DND-41 (cell line): ENCODE measurements around the gene TMEM203.

Experiments used
- CTCF ChIP-seq: IDR thresholded peaks from 2 replicates; pipeline ENCODE4 v1.5.1; 2012; ENCODE audit warnings: borderline replicate concordance, low read length, moderate library complexity, mild to moderate bottlenecking; ENCODE audit not compliant: poor library complexity, severe bottlenecking; ENCODE audit errors: extremely low read depth
- EZH2 ChIP-seq: IDR thresholded peaks from 3 replicates; pipeline ENCODE4 v1.6.1; 2012; ENCODE audit warnings: borderline replicate concordance, low read depth, mild to moderate bottlenecking, moderate library complexity, low read length, inconsistent platforms; ENCODE audit not compliant: severe bottlenecking

GRCh38 chr9:137232101-137232500, 26.7 kb upstream of the TMEM203 start:
- no peak for TF ChIP-seq EZH2
- no peak for TF ChIP-seq CTCF
